HG02798 (cell line): ENCODE measurements around the gene TBC1D2.
"Not testable (repeated sequence)": the region's sequence is repeated elsewhere in the genome, so short reads cannot be mapped to it uniquely, and the experiment has no call there.

Experiments
- ATAC-seq: cut with Tn5 transposase; IDR thresholded peaks from one replicate; pipeline ENCODE4 v1.9.1; 2021; ENCODE audit warnings: mild to moderate bottlenecking; ENCODE audit not compliant: unreplicated experiment, poor library complexity

TBC1D2 gene

DNA sequence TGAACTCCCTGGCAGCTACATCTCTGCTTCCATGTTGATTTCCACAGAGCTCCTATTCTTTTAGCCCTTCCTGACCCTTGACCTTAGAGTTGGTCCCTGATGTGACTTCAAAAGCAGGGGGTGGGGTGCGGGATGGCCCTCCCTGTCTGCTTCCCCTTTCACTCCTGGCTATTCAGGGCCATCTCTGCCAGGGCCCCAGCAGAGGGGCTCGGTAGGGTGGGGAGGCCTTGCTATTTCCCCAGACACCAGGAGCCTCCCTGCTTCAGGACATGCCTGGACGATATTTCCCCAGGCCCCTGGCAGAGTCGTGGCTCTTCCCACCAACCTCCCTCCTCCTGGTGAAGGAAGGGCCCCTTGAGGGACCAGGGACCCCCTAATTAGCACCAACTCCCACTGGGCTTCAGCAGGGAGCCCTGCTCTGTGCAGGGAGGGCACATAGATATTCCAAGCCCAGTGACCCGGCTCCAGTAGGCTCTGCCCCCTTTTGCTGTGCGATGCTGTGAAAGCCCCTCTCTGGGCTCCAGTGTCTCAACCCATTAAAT lies 80.3 kb downstream of the TBC1D2 start:
- ATAC-seq, result no peak

DNA sequence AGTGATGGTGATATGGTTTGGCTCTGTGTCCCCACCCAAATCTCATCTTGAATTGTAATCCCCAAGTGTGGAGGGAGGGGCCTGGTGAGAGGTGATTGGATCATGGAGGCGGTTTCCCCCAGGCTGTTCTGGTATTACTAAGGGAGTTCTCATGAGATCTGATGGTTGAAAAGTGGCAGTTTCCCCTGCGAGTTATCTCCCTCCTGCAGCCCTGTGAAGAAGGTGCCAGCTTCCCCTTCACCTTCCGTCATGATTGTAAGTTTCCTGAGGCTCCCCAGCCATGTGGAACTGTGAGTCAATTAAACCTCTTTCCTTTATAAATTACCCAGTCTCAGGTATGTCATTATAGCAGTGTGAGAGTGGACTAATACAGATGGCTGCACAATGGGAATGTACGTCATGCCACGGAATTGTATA lies 80.9 kb downstream of the TBC1D2 start:
- not testable (repeated sequence) for ATAC-seq

GRCh38 chr9:98173181-98173580 lies 82.3 kb downstream of the TBC1D2 start:
- no peak for ATAC-seq

DNA sequence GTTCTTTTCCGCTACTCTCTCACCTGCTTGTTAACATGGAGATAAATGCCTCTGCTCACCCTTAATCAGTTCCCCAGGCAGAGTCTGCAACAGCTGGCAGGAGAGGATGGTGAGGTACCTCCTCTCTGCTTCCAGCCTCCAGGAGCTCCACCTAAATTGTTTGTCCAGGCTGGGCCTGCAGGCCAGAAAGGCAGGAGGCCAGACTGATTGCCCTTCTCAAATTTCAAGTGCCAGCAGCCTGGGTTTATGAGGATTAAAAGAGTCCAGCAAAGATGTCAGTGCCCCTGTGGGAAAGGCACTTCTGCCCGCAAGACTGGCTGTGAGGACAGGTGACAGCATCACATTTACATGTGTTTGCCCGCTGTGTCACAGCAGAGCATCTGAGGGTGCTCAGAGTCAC lies 82.8 kb downstream of the TBC1D2 start:
- ATAC-seq, result no peak

GRCh38 chr9:98171176-98171925 lies 84.1 kb downstream of the TBC1D2 start:
- no peak for ATAC-seq

DNA sequence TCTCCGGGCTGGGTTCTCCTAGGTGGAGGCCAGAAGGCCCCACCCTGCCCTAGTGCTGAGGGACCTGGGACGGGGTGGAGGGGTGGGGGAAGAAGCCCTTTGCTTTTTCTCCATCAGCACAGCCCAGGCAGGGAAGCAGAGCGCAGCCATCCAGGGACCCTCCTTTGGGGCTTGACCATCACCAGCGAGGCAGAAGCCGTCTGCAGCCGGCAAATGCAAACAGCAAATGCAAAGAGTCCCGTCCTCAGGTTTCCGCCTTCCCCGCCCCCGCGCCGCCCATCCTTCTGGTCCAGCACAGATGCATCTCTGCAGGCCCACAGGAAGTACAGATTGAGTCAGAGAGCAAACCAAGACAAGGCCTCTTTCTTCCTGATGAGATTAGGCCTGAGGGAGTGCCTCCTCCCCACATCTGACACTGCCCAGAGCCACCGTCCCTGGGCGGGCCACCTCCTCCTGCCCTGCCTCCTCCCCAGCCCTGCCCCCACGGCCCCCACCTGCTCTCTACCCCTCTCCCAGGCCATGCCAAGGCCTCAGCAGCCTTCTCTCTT lies 86.4 kb downstream of the TBC1D2 start:
- ATAC-seq, result peak; percentile 98

- ATAC-seq, result no peak
Observed at GRCh38 chr9:98168153-98168780, 87.2 kb downstream of the TBC1D2 start.

- ATAC-seq, result no peak
Observed at GRCh38 chr9:98164912-98165311, 90.5 kb downstream of the TBC1D2 start.

- no peak for ATAC-seq
Observed at GRCh38 chr9:98162613-98163012, 92.8 kb downstream of the TBC1D2 start.

- no peak for ATAC-seq
Observed at GRCh38 chr9:98161851-98162250, 93.6 kb downstream of the TBC1D2 start.

DNA sequence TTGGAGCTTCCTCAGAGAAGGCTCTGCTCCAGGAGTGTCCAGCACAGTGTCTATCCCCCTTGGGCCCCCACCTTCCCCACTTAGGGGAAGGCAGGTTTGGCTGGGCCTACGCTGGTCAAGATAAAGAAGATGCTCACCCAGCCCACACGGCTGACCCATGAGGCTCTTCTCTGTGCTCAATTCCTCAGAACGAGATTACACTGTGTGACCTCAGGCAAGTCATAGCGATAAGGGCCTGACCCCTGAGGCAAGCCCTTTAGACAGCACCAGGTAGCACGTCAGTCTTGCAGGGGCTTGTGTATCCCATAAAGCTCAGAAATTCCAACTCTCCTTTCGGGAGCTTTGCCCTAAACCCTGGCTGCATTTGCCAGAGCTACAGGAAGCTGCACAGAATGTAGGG lies 95.7 kb downstream of the TBC1D2 start:
- ATAC-seq, result no peak

DNA sequence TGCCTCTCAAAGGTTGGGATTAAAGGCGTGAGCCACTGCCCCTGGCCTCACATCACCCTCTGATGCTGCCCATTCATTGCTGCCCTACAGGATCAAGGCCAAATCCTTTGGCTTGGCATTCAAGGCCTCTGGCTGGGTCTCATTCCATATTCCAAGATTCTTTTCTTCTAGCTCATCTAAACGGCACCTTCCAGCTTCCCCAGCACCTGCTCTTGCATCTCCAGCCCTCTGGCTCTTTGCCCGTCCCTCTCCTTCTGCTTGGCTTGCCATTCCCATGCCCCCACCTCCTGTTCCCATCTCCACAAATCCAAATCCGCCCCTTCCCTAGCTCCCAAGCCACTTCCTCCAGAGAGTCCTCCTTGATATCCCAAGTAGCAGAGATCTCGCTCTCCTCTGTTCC lies 96.1 kb downstream of the TBC1D2 start:
- no peak for ATAC-seq

DNA sequence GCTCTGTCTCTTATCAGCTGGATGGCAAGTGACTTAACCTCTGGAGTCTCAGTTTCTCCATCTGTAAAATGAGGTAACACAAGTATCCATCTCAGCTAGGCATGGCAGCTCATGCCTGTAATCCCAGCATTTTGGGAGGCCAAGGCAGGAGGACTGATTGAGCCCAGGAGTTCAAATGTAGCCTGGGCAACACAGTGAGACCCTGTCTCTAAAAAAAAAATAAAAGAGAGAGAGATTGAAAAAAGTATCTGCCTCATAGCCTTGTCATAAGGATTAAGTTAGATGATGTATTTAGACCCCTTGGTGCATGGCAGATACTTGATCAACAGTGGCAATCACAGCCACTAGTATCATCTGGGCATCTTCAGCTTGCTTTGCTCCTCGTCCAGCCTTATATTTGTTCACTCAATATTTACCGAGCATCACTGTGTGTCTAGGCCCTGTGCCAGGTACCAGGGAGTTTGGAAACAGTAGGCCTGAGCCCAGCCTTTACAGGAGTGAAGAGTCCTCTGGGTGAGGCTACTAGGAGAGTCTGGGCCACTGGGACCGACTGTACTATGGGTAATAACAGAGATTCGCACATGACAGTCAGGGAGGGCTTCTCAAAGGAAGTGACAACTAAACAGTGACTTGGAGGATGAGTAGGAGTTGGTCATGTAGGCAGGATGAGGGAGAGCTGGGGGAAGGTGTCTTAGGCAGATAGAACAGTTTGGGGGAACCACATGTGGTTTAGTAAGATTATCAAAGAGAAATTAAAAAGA lies 97.2 kb downstream of the TBC1D2 start:
- ATAC-seq, result no peak

GRCh38 chr9:98157372-98157771 lies 98.1 kb downstream of the TBC1D2 start:
- no peak for ATAC-seq

DNA sequence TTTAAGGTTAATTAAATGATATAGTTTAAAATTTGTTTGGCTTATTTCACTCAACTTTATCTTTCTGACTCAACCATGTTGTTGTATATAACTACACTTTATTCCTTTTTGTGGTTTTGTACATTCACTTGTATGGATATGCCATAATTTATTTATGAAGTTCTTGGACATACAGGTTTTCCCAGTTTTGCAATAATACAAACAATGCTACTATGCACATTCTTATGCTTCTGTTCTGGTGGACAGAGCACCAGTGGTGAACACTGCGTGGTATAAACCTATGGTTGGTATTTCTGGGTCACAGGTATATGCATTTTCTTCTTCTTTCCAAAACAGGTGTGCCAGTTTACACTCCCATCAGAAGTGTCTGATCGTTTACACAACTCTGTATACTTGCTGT lies 100.8 kb downstream of the TBC1D2 start:
- ATAC-seq, result no peak

- ATAC-seq, result no peak
Observed at GRCh38 chr9:98152526-98152925, 102.9 kb downstream of the TBC1D2 start.

DNA sequence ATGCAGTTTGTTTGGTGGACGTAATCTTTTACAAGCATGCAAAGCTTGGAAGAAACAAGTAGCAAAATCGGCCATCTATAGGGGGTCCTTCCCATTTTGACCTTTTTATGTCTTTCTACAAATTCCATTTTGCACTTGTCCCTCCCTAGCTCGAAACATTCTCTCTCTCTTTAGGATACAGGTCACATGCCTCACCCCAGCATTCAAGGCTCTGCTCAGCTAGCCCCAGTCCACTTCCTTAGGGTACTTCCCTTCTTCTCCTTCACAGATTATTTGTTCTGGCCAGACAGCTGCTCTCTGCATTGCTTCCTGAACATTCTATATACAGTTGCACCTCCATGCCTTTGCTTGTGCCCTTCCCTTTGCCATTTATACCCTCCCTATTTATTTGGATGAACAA lies 104.7 kb downstream of the TBC1D2 start:
- ATAC-seq, result no peak

GRCh38 chr9:98150164-98150563 lies 105.3 kb downstream of the TBC1D2 start:
- no peak for ATAC-seq

DNA sequence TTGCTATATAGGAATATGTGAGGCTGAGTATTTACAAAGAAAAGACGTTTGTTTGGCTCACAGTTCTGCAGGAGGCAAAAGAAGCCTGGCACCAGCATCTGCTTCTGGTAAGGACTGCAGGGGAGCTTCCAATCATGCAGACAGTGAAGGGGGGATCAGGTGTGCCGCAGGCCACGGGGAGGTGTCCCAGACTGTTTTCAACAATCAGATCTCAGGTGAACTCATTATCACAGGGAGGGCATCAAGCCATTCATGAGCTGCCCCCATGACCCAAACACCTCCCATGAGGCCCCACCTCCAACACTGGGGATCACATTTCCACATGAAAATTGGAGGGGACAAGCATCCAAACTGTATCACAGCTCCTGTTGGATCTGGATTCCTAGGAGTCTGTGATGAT lies 106.0 kb downstream of the TBC1D2 start:
- no peak for ATAC-seq
